Aorta (tissue), 5 donors: Measurements from ENCODE around the gene ROPN1B. TPM values are rescaled to one million over a fixed set of nuclear protein-coding genes. Genes with fewer than 3 reads are reported as not detected.
"Not testable (repeated sequence)": the region's sequence is repeated elsewhere in the genome, so short reads cannot be mapped to it uniquely, and the experiment has no call there.

ENCODE experiments used
- ATAC-seq: fragments of 200-7000 bp; cut with Tn5 transposase; one replicate; pipeline ENCODE4 v1.9.1; 2022; ENCODE audit warnings: moderate library complexity; ENCODE audit not compliant: low FRiP score
- DNase-seq, 2 donors: peaks; one replicate each; pipeline ENCODE4 v3.0.0-alpha.2; 2020
- H3K27ac ChIP-seq, 2 donors: one replicate each; pipeline ENCODE4 v1.5.1; 2013; ENCODE audit warnings: low read length in 2 of 2, mild to moderate bottlenecking in 2 of 2, moderate library complexity in 2 of 2, control low read depth in 1 of 2, inconsistent platforms in 1 of 2, low read depth in 1 of 2
- H3K27me3 ChIP-seq, 2 donors: one replicate each; pipeline ENCODE4 v1.6.1; 2013; ENCODE audit warnings: control low read depth in 1 of 2, low read length in 1 of 2, mild to moderate bottlenecking in 1 of 2, moderate library complexity in 1 of 2; ENCODE audit not compliant: insufficient read depth in 2 of 2, control insufficient read depth in 1 of 2
- H3K36me3 ChIP-seq, 2 donors: one replicate each; pipeline ENCODE4 v1.6.1; 2013; ENCODE audit warnings: control low read depth in 1 of 2, low read length in 1 of 2, mild to moderate bottlenecking in 1 of 2; ENCODE audit not compliant: insufficient read depth in 2 of 2, control insufficient read depth in 1 of 2
- H3K4me1 ChIP-seq, 2 donors: one replicate each; pipeline ENCODE4 v1.6.1; 2013; ENCODE audit warnings: low read length in 2 of 2, control low read depth in 1 of 2, mild to moderate bottlenecking in 1 of 2, moderate library complexity in 1 of 2; ENCODE audit not compliant: insufficient read depth in 2 of 2, control insufficient read depth in 1 of 2
- H3K4me3 ChIP-seq, 2 donors: one replicate each; pipeline ENCODE4 v1.5.1; 2013; ENCODE audit warnings: low read length in 2 of 2, control low read depth in 1 of 2, mild to moderate bottlenecking in 1 of 2
- H3K9me3 ChIP-seq: one replicate; pipeline ENCODE4 v1.6.1; 2013; ENCODE audit warnings: mild to moderate bottlenecking, low read length; ENCODE audit not compliant: control insufficient read depth
- WGBS, 2 donors: extraction: QIAGEN DNeasy Blood & Tissue Kit; methylation state at CpG; one replicate each; pipeline ENCODE4 v1.1.7; 2013; 5-methylcytosine and 5-hydroxymethylcytosine counted together
- intact Hi-C, 2 donors: fragments of 100-400 bp; cut with DNase I; formaldehyde crosslinking; loops; one replicate each; pipeline versions ENCODE4 v1.14.2 to v1.15.0; 2022
- polyA plus RNA-seq, 2 donors: library from polyadenylated mRNA; stranded (reverse); fragments of 200-250 nt; gene quantifications; one replicate each; pipeline ENCODE4 v1.2.3, GENCODE V29; 2013
- total RNA-seq, 2 donors: library from RNA; stranded (reverse); fragmentation: NEBNext Ultra II Directional; extraction: Animal tissue kit (Norgen Biotek cat#: 25700); gene quantifications; one replicate each; pipeline ENCODE4 v1.2.1, GENCODE V29; 2021
- donor health status: healthy with polysubstance abuse.
- donor health status: Bipolar disorder and iron deficiency.
- donor health status: DM: no; HTN: no; CAD: no.
- donor health status: DM: no; HTN: no; CAD: no.
- donor health status: DM: yes; HTN: yes; CAD: no.

ROPN1B gene
- total and polyA plus RNA-seq, 4 donors = 0.28 to 2.6 (median 0.48) TPM; not detected in 1

DNA sequence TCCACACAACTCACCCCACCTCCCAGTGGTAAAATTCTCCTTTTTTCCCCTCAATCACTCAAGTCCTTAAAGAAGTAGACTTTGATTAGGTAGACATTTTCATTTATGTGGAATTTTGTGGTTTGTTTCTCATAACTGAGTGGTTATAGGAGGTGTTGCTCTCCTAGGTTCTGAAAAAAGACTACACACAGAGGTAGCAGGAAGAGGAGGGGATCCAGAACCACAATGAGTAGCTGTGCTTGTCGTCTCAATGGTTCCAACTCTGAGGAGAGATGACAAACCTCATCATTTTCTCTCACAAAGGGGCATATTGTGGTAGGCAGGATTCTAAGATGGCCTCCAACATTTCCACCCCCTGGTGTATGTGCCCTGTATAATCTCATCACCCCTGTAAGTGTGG, 5.1 kb upstream of the ROPN1B start:
- H3K4me1 ChIP-seq, H3K36me3 ChIP-seq, H3K4me3 ChIP-seq, DNase-seq, H3K27ac ChIP-seq, intact Hi-C loops, H3K27me3 ChIP-seq, H3K9me3 ChIP-seq, ATAC-seq: not testable (repeated sequence)
- 68 to 81% methylated on average over 1 of the region's 1 CpG for WGBS, 2 donors

DNA sequence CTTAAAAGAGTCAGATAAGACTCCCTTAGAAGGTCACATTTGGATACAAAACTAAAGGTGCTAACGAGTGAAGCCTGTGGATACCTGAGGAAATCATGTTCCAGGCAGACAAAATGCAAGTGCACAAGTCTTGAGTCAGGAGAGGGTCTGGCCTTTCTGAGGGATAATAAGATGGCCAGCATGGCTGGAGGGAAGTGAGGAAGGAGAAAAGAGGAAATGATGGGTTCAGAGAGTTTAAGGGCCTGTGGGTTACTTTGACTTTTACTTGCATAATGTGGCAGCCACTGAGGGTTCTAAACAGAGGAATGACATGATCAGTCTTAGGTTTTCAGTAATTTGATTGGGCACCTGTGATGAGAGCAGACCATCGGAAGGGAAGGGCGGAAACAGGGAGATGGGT, 3.5 kb upstream of the ROPN1B start:
- intact Hi-C loops = no loop called here
- Histone ChIP-seq H3K27me3 (no peaks in the 10 kb centered on the region), H3K4me1 (no peaks in the 10 kb centered on the region), H3K9me3 (peaks cover 1% of the 10 kb centered on the region), H3K36me3 (no peaks in the 10 kb centered on the region), H3K27ac (no peak overlapping the region), H3K4me3 (no peak overlapping the region)
- DNase-seq (no peak), ATAC-seq (no peak)
- 93 to 97% methylated on average over 3 of the region's 3 CpGs for WGBS, 2 donors

DNA sequence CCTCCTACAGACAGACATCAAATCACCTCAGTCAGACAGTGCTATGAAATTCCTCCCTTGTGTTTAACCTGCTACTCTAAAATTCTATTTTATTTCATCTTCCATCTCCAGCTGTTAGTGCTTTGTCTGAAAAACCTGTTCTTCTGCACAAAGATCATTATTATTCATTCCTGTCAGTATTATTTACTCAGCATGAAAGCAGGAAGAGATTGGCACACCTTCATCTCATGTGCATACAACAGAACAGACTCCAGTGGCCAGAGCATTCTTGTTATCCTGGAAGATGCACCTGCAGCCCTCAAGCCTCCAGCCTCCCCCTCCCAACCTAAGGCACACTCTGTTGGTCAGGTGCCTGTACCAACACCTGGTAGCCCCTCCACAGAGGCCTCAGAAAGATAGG, 1.8 kb upstream of the ROPN1B start:
- no peaks in the 10 kb centered on the region for H3K4me1 ChIP-seq

DNA sequence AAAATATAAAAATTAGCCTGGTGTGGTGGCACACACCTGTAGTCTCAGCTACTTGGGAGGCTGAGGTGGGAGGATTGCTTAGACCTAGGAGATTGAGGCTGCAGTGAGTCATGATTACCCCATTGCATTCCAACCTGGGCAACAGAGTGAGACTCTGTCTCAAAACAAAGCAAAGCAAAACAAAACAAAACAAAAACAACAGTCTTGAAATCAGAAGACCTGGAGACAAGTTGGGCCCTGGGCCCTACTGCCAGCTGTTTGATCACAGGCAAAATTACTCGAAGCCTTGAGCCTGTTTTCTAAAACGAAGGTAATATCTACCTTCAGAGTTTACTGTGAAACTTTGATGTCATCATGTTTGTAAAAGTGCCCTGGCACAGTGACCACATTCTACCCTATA, 857 bp upstream of the ROPN1B start:
- H3K27me3 ChIP-seq, H3K4me1 ChIP-seq, H3K36me3 ChIP-seq, intact Hi-C loops, H3K4me3 ChIP-seq, H3K27ac ChIP-seq, ATAC-seq, DNase-seq, H3K9me3 ChIP-seq: not testable (repeated sequence)
- WGBS, 2 donors = 96 to 100% methylated on average over 2 of the region's 2 CpGs

More for the DNA sequence above, 1.8 kb upstream of the ROPN1B start:
- no peak for ATAC-seq
- Histone ChIP-seq H3K9me3 (peaks cover 1% of the 10 kb centered on the region), H3K27me3 (no peaks in the 10 kb centered on the region), H3K36me3 (no peaks in the 10 kb centered on the region), H3K27ac (no peak overlapping the region), H3K4me3 (no peak overlapping the region)
- no peak for DNase-seq
- intact Hi-C loops = no loop called here

DNA sequence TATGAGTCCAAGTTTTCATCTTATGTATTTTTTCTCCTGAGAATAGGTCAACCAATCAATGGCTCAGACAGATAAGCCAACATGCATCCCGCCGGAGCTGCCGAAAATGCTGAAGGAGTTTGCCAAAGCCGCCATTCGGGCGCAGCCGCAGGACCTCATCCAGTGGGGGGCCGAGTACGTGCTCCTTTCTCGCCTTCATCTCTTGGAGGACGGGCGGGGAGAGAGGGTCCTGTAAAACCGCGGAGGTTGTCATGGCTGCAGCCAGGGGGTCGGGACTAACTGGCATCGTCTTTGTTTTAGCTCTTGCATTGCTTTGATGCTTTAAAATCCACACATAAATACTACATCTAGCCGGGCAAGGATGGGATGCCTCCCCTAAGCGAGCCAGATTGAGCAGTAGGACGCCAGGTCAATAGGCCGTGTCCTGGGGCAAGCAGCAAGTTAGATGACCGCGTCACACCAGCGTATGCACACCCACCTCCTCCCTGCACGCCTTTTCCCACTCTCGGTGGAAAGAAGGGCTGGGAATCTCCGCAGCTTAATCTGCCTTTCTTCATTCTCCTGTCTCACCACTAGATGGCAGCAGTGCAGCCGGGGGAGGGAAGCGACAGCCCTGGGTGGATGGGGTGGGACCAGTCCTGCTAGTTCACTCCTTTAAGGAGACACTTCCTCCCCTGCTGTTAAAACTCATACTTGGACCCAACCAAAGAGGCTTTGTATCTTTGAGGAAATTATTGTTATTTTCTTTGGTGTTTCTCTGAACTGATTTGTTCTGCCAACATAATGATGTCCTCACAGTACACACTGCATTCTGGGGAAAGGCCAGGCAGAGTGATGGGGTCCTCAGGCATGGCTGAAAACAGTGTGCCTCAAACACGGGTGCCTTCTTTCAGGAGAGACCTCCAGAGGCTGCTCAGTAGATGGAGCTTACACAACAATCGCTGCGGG, 3.3 kb downstream of the ROPN1B start:
- H3K36me3 ChIP-seq, H3K27me3 ChIP-seq, intact Hi-C loops, H3K4me1 ChIP-seq, H3K27ac ChIP-seq, H3K9me3 ChIP-seq: not testable (repeated sequence)
- peak; percentile 55 to 77 for DNase-seq
- ATAC-seq = peak; percentile 92
- peak overlapping the region; percentile 6 to 8 for H3K4me3 ChIP-seq
- 1% methylated on average over 29 of the region's 31 CpGs for WGBS, 2 donors

DNA sequence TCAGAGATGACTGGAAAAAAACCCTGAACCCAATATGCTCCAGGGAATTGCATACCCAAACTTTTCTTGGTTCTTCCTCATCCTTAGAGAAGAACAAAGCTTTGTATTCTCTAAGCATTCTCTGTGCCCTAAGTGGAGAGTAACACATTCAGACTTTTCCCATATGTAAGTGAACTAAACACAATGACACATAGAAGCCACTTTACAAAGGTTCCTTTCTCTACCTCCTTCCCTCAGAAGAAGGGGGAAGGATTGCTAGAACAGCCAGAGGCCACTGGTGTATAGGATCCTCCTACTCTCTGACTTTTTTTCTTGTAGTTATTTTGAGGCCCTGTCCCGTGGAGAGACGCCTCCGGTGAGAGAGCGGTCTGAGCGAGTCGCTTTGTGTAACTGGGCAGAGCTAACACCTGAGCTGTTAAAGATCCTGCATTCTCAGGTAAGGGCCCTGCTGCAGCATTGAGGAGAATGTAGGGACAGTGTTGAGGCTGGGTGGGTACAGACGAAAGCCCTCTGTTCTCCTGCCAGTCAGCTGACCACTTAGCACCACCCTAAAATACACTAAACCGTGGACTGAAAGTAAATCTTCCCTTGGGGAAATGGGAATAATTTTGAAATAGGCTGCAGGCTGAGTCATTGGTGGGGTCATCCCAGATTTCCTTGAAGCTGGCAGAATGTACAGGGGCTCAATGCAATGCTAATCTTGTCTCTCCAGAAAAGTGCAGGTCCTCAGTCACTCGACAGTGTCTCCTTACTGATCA, 6.4 kb downstream of the ROPN1B start:
- WGBS, 2 donors = 70 to 83% methylated on average over 9 of the region's 9 CpGs
- intact Hi-C loops, ATAC-seq, H3K4me3 ChIP-seq, H3K9me3 ChIP-seq, H3K27me3 ChIP-seq, DNase-seq, H3K36me3 ChIP-seq, H3K4me1 ChIP-seq, H3K27ac ChIP-seq: not testable (repeated sequence)

DNA sequence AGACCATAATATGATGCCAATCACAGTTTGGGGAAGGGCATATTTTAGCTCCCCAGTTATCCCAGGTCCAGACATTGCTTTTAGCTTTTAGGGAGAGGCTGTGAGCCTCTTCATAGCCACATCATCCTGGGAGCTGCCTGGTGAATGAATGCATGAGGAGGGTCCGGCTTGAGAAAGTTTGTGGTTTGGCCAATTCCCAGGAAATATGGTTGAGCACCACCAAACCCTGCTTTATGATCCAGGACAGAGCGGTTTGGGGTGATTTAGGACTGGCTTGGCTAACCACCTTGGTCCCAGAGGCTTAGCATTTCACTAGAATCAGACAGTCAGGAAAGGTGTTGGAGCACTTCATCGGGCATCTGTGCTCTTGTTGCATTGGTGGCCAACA, 7.0 kb downstream of the ROPN1B start:
- intact Hi-C loops, H3K27me3 ChIP-seq, DNase-seq, H3K9me3 ChIP-seq, ATAC-seq, H3K27ac ChIP-seq, H3K4me1 ChIP-seq, H3K4me3 ChIP-seq, H3K36me3 ChIP-seq: not testable (repeated sequence)
- WGBS, 2 donors = 96 to 98% methylated on average over 2 to 3 of the region's 3 CpGs

DNA sequence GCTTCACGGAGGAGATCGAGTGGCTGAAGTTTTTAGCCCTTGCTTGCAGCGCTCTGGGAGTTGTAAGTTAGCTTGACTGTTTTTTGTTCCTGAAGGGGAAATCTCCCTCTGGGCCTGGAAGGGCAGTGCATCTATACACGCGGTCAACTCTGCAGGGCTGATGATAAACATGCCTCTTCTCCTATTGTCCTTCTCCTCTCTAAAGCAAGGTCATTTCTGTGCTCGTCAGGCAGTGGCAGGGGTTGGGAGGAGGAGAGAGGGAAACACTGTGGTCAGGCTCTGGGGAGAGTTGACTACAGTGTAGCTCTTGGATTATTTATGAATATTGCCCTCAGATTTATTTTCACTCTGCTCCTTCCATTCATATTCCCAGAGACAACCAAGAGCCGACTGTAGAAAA, 8.1 kb downstream of the ROPN1B start:
- H3K27ac ChIP-seq, H3K4me3 ChIP-seq, H3K9me3 ChIP-seq, intact Hi-C loops, ATAC-seq, H3K27me3 ChIP-seq, H3K4me1 ChIP-seq, H3K36me3 ChIP-seq, DNase-seq: not testable (repeated sequence)
- WGBS, 2 donors = 8 to 47% methylated on average over 4 of the region's 7 CpGs
